ENCODE results near the gene DHX34.

- no peak for TF ChIP-seq CTCF (IDR thresholded peaks at IDR 0.05; ENCODE audit: low read depth, low read length, poor library complexity, severe bottlenecking)
- TF ChIP-seq EZH2phosphoT487 (IDR thresholded peaks at IDR 0.05; ENCODE audit: borderline replicate concordance, low read length), result no peak
These were observed 22.1 kb downstream of the DHX34 start for GRCh38 chr19:47371261-47371660.
